IMR-90 (cell line): ENCODE measurements around the gene CTNNAL1. TPM values are rescaled to one million over a fixed set of nuclear protein-coding genes. Genes with fewer than 3 reads are reported as not detected.
"Not testable (repeated sequence)": the region's sequence is repeated elsewhere in the genome, so short reads cannot be mapped to it uniquely, and the experiment has no call there.

Experiments
- ATAC-seq: fragments of 200-7000 bp; cut with Tn5 transposase; 2 replicates; pipeline ENCODE4 v1.9.1; 2020; ENCODE audit warnings: low read depth, mild to moderate bottlenecking, moderate library complexity
- BruUV-seq: library from RNA; stranded (reverse); fragments of 400-500 nt; replicated peaks from 2 replicates; lab custom pipeline; 2021; lab: Mats Ljungman, UMichigan
- CTCF ChIA-PET: fragments of 300-600 bp; formaldehyde crosslinking; extraction: SDS; loops from one replicate; lab custom pipeline; 2021; ENCODE audit warnings: antibody characterized with exemption; lab: Yijun Ruan, JAX
- POLR2A ChIA-PET: fragments of 300-600 bp; sonication (Branson Sonifier 250); formaldehyde crosslinking; loops from one replicate; lab custom pipeline; 2022; ENCODE audit warnings: antibody characterized with exemption; ENCODE audit not compliant: unreplicated experiment; lab: Charles Lee
- DNase-seq: peaks from one replicate; pipeline ENCODE4 v3.0.0; 2013
- H2AFZ ChIP-seq: replicated peaks from 2 replicates; pipeline ENCODE3; 2013; ENCODE audit warnings: low read length, mild to moderate bottlenecking; ENCODE audit not compliant: poor library complexity
- H2AK5ac ChIP-seq: 2 replicates; pipeline ENCODE4 v1.6.1; 2013; ENCODE audit warnings: low read depth, low read length, inconsistent platforms
- H2AK9ac ChIP-seq: replicated peaks from 2 replicates; pipeline ENCODE3; 2013; ENCODE audit warnings: mild to moderate bottlenecking, low read depth, low read length, moderate library complexity; ENCODE audit not compliant: poor library complexity
- H2BK120ac ChIP-seq: 2 replicates; pipeline ENCODE4 v1.6.1; 2013; ENCODE audit warnings: low read depth, low read length, inconsistent platforms
- H2BK15ac ChIP-seq: 3 replicates; pipeline ENCODE4 v1.6.1; 2013; ENCODE audit warnings: low read depth, low read length, inconsistent platforms
- H2BK20ac ChIP-seq: 2 replicates; pipeline ENCODE4 v1.6.1; 2013; ENCODE audit warnings: low read depth, mild to moderate bottlenecking, inconsistent platforms, low read length, moderate library complexity
- H2BK5ac ChIP-seq: 2 replicates; pipeline ENCODE4 v1.6.1; 2013; ENCODE audit warnings: mild to moderate bottlenecking, low read depth, low read length, inconsistent platforms; ENCODE audit not compliant: poor library complexity, severe bottlenecking
- H3K14ac ChIP-seq: replicated peaks from 2 replicates; pipeline ENCODE4 v1.6.1; 2013; ENCODE audit warnings: low read depth, low read length, inconsistent platforms
- H3K18ac ChIP-seq: 2 replicates; pipeline ENCODE4 v1.6.1; 2013; ENCODE audit warnings: low read depth, low read length, control low read depth
- H3K23ac ChIP-seq: 2 replicates; pipeline ENCODE4 v1.6.1; 2013; ENCODE audit warnings: low read depth, low read length, inconsistent platforms
- H3K27ac ChIP-seq: 2 replicates; pipeline ENCODE4 v1.5.1; 2013; ENCODE audit warnings: mild to moderate bottlenecking, control low read depth, low read length; ENCODE audit not compliant: insufficient read depth
- H3K27me3 ChIP-seq: 2 replicates; pipeline ENCODE4 v1.6.1; 2013; ENCODE audit warnings: low read length; ENCODE audit not compliant: control insufficient read depth, insufficient read depth
- H3K36me3 ChIP-seq: 2 replicates; pipeline ENCODE4 v1.6.1; 2013; ENCODE audit warnings: low read length, mixed read lengths; ENCODE audit not compliant: control insufficient read depth, insufficient read depth
- H3K4ac ChIP-seq: 2 replicates; pipeline ENCODE4 v1.6.1; 2013; ENCODE audit warnings: low read depth, low read length, inconsistent platforms
- H3K4me1 ChIP-seq: 2 replicates; pipeline ENCODE4 v1.6.1; 2013; ENCODE audit warnings: low read length, mixed read lengths; ENCODE audit not compliant: control insufficient read depth, insufficient read depth
- H3K4me2 ChIP-seq: 2 replicates; pipeline ENCODE4 v1.6.1; 2013; ENCODE audit warnings: low read depth, mild to moderate bottlenecking, control low read depth, low read length, moderate library complexity
- H3K4me3 ChIP-seq: 2 replicates; pipeline ENCODE4 v1.5.1; 2013; ENCODE audit warnings: low read depth, mild to moderate bottlenecking, control low read depth, low read length, moderate library complexity; ENCODE audit not compliant: insufficient read depth
- H3K56ac ChIP-seq: 2 replicates; pipeline ENCODE4 v1.6.1; 2013; ENCODE audit warnings: low read length, inconsistent platforms; ENCODE audit not compliant: insufficient read depth; ENCODE audit errors: extremely low read depth
- H3K79me1 ChIP-seq, 2 experiments: 2 replicates each; pipeline ENCODE4 v1.6.1; 2013; ENCODE audit warnings: low read length in 2 of 2, inconsistent platforms in 1 of 2, low read depth in 1 of 2
- H3K9ac ChIP-seq: 2 replicates; pipeline ENCODE4 v1.6.1; 2013; ENCODE audit warnings: low read depth, low read length, control low read depth
- H3K9me1 ChIP-seq: 2 replicates; pipeline ENCODE4 v1.6.1; 2013; ENCODE audit warnings: low read length, inconsistent platforms; ENCODE audit not compliant: insufficient read depth
- H3K9me3 ChIP-seq: 2 replicates; pipeline ENCODE4 v1.6.1; 2013; ENCODE audit warnings: low read length; ENCODE audit not compliant: control insufficient read depth, insufficient read depth
- H4K20me1 ChIP-seq: 2 replicates; pipeline ENCODE4 v1.6.1; 2013; ENCODE audit warnings: low read length, inconsistent platforms; ENCODE audit not compliant: insufficient read depth
- H4K5ac ChIP-seq: 2 replicates; pipeline ENCODE4 v1.6.1; 2013; ENCODE audit warnings: mild to moderate bottlenecking, low read depth, low read length, control low read depth
- H4K8ac ChIP-seq, 2 experiments: 2 replicates each; pipeline ENCODE4 v1.6.1; 2013; ENCODE audit warnings: low read depth in 2 of 2, low read length in 2 of 2, control low read depth in 1 of 2, inconsistent platforms in 1 of 2
- H4K91ac ChIP-seq: 2 replicates; pipeline ENCODE4 v1.6.1; 2013; ENCODE audit warnings: low read depth, low read length, inconsistent platforms; ENCODE audit not compliant: insufficient read depth
- FOS ChIP-seq: fragments of 150-350 bp; IDR thresholded peaks from 2 replicates; pipeline ENCODE4 v1.6.1; 2016; ENCODE audit warnings: low read depth, low read length
- MAFK ChIP-seq: IDR thresholded peaks from 2 replicates; pipeline ENCODE4 v1.6.1; 2012; ENCODE audit warnings: low read depth, low read length, improper control_type of control experiment
- NFE2L2 ChIP-seq: fragments of 150-350 bp; IDR thresholded peaks from 2 replicates; pipeline ENCODE4 v1.6.1; 2016; ENCODE audit warnings: low read depth, mild to moderate bottlenecking, low read length
- POLR2A ChIP-seq: IDR thresholded peaks from 2 replicates; pipeline ENCODE4 v1.6.1; 2012; ENCODE audit warnings: mild to moderate bottlenecking, low read depth, low read length
- RAD21 ChIP-seq: IDR thresholded peaks from 2 replicates; pipeline ENCODE4 v1.6.1; 2012; ENCODE audit warnings: low read length, improper control_type of control experiment
- WGBS, 2 experiments: methylation state at CpG; one replicate each; pipeline versions ENCODE4 v1.1.5 to v1.1.7; 2013; ENCODE audit warnings: missing lambda C conversion rate in 2 of 2; ENCODE audit not compliant: insufficient read length in 1 of 2; ENCODE audit errors: extremely low coverage in 2 of 2; 5-methylcytosine and 5-hydroxymethylcytosine counted together
- dilution Hi-C: fragments of 300-500 bp; cut with HindIII; formaldehyde crosslinking; loops from one replicate; pipeline ENCODE4 v1.14.3; 2018; ENCODE audit warnings: low sequenced_read_pairs; ENCODE audit not compliant: unreplicated experiment
- in situ Hi-C: fragments of 300-500 bp; cut with MboI; formaldehyde crosslinking; loops from 3 replicates; pipeline ENCODE4 v1.14.3; 2019; ENCODE audit warnings: low sequenced_read_pairs, inconsistent platforms, mixed read lengths
- intact Hi-C: fragments of 100-400 bp; cut with micrococcal nuclease; formaldehyde crosslinking; loops from 2 replicates; pipeline ENCODE4 v1.10.0; 2022
- polyA plus RNA-seq, 3 experiments: library from polyadenylated mRNA; depleted of rRNA; stranded (reverse); fragments of >200 nt; gene quantifications; 2 replicates each; pipeline ENCODE4 v1.2.3, GENCODE V29; 2012; ENCODE audit warnings: low replicate concordance in 1 of 3
- total RNA-seq: library from RNA; depleted of rRNA; stranded (reverse); fragments of >200 nt; gene quantifications from 2 replicates; pipeline ENCODE4 v1.2.3, GENCODE V29; 2012
- TF ChIP-seq, protein P1 (sequence below): conservative IDR thresholded peaks from 2 replicates; pipeline ENCODE4 v1.5.1; 2012; ENCODE audit warnings: mild to moderate bottlenecking, low read depth, low read length, improper control_type of control experiment

The CTNNAL1 gene
- total and polyA plus RNA-seq, 2 of the 4 experiments (the other 2 are of a cell fraction) = 72.3 to 131 TPM

DNA sequence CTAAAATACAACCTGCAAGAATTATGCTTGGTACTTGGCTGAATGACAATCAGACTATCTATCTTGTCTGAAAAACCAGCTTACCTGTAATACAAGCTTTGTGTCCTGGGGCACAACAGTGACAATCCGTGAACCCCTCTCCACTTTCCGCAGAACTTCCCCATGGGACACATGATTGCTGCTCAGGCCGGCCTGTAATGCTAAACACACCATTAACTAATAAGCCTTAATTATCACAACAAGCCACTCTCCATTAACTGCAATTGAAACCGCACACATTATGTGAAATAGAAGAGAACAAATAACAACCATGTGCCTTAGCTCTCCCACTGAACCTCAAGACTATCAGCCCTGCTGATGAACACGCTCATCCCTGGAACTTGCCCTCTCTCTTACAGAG, 113.1 kb downstream of the CTNNAL1 start:
- Histone ChIP-seq H3K4me3 (no peak overlapping the region), H2BK120ac (no peak overlapping the region), H3K9me3 (no peaks in the 10 kb centered on the region), H3K23ac (no peak overlapping the region), H4K5ac (no peak overlapping the region), H3K56ac (no peak overlapping the region), H4K8ac (no peak overlapping the region), H4K20me1 (no peaks in the 10 kb centered on the region), H3K4me1 (no peaks in the 10 kb centered on the region), H3K79me1 (no peaks in the 10 kb centered on the region), H3K4ac (no peak overlapping the region), H3K9ac (no peak overlapping the region), H2AK9ac (no peak overlapping the region), H4K91ac (no peak overlapping the region), H3K36me3 (peaks cover 34% of the 10 kb centered on the region), H3K27me3 (no peaks in the 10 kb centered on the region), H2AFZ (no peak overlapping the region), H3K4me2 (no peak overlapping the region), H3K27ac (no peak overlapping the region), H2AK5ac (no peak overlapping the region), H2BK5ac (no peak overlapping the region), H3K14ac (no peak overlapping the region), H2BK20ac (no peak overlapping the region), H2BK15ac (no peak overlapping the region), H3K9me1 (peaks cover 2% of the 10 kb centered on the region; the same call in 1 of the 2 replicates), H3K18ac (no peak overlapping the region)
- CTCF ChIA-PET = interaction anchor here (0.6 to 1.1 kb wide), 3 partner anchors 16 to 1017 kb away, joined by 3 to 5 read pairs (median 3); no protein-coding TSS in a partner anchor
- POLR2A ChIA-PET = no interaction called here
- DNase-seq = no peak
- intact Hi-C loops = no loop called here
- in situ Hi-C loops = no loop called here
- 100% methylated on average over 1 of the region's 5 CpGs; no CpG with 5 or more reads in 1 of the 2 experiments for WGBS, 2 experiments
- no TSS peak for BruUV-seq
- TF ChIP-seq POLR2A = no peak
- no peak for TF ChIP-seq FOS
- no peak for TF ChIP-seq MAFK
- TF ChIP-seq, protein P1, sequence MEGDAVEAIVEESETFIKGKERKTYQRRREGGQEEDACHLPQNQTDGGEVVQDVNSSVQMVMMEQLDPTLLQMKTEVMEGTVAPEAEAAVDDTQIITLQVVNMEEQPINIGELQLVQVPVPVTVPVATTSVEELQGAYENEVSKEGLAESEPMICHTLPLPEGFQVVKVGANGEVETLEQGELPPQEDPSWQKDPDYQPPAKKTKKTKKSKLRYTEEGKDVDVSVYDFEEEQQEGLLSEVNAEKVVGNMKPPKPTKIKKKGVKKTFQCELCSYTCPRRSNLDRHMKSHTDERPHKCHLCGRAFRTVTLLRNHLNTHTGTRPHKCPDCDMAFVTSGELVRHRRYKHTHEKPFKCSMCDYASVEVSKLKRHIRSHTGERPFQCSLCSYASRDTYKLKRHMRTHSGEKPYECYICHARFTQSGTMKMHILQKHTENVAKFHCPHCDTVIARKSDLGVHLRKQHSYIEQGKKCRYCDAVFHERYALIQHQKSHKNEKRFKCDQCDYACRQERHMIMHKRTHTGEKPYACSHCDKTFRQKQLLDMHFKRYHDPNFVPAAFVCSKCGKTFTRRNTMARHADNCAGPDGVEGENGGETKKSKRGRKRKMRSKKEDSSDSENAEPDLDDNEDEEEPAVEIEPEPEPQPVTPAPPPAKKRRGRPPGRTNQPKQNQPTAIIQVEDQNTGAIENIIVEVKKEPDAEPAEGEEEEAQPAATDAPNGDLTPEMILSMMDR = no peak
- no peak for TF ChIP-seq NFE2L2
- TF ChIP-seq RAD21 = no peak
- no peak for ATAC-seq
- dilution Hi-C loops = no loop called here

GRCh38 chr9:108899023-108899695, 114.1 kb downstream of the CTNNAL1 start:
- intact Hi-C loops, H3K9me3 ChIP-seq, H3K27me3 ChIP-seq, H3K27ac ChIP-seq, H4K20me1 ChIP-seq, H2AK9ac ChIP-seq, H2BK5ac ChIP-seq, H3K23ac ChIP-seq, DNase-seq, H2AFZ ChIP-seq, ATAC-seq, H2BK120ac ChIP-seq, H3K9me1 ChIP-seq, BruUV-seq, H2BK20ac ChIP-seq, H3K4ac ChIP-seq, H3K4me2 ChIP-seq, H3K14ac ChIP-seq, H3K9ac ChIP-seq, H3K4me1 ChIP-seq, H4K5ac ChIP-seq, H2AK5ac ChIP-seq, H3K79me1 ChIP-seq, H4K91ac ChIP-seq, H3K4me3 ChIP-seq, POLR2A ChIA-PET, dilution Hi-C loops, H3K18ac ChIP-seq, H4K8ac ChIP-seq, H3K56ac ChIP-seq, H2BK15ac ChIP-seq: not testable (repeated sequence)
- in situ Hi-C loops = loop anchor here (10.0 kb wide), 1 partner anchor 426 kb away; the partner anchor contains the start of gene EPB41L4B
- no CpG with 5 or more reads among the region's 8 CpGs for WGBS, 2 experiments
- peaks cover 38% of the 10 kb centered on the region for H3K36me3 ChIP-seq
- CTCF ChIA-PET = interaction anchor here (0.6 to 1.1 kb wide), 3 partner anchors 15 to 1016 kb away, joined by 3 to 5 read pairs (median 3); no protein-coding TSS in a partner anchor
